K562 (cell line): Measurements from ENCODE around the gene CHRNA3.

Experiments
- ATF1 ChIP-seq, 2 experiments: fragments of 450-650 bp in 1 of 2; IDR thresholded peaks; 2 replicates each; pipeline ENCODE4 v1.6.1; 2016; ENCODE audit warnings: missing compliant biosample characterization in 1 of 2, missing genetic modification characterization in 1 of 2
- EZH2 ChIP-seq: IDR thresholded peaks from 2 replicates; pipeline ENCODE4 v1.6.1; 2012; ENCODE audit warnings: low read depth, mild to moderate bottlenecking, inconsistent platforms, low read length, borderline replicate concordance
- IRF2 ChIP-seq: sonication (generic); formaldehyde crosslinking; IDR thresholded peaks from 2 replicates; pipeline ENCODE4 v1.8.1; 2022; ENCODE audit warnings: mild to moderate bottlenecking, missing genetic modification reagents
- NCOA6 ChIP-seq: fragments of 450-650 bp; IDR thresholded peaks from 2 replicates; pipeline ENCODE4 v1.6.1; 2017; ENCODE audit warnings: mild to moderate bottlenecking
- POLR2AphosphoS5 ChIP-seq: IDR thresholded peaks from 2 replicates; pipeline ENCODE4 v1.6.1; 2011; ENCODE audit warnings: mild to moderate bottlenecking, low read depth, low read length, moderate library complexity; ENCODE audit not compliant: control insufficient read depth, insufficient read depth
- STAG1 ChIP-seq: sonication (generic); formaldehyde crosslinking; IDR thresholded peaks from 2 replicates; pipeline ENCODE4 v1.5.0; 2020; ENCODE audit warnings: missing genetic modification reagents, borderline replicate concordance
- TBP ChIP-seq: optimal IDR thresholded peaks from 2 replicates; pipeline ENCODE3; 2011; ENCODE audit warnings: low read depth, low read length, improper control_type of control experiment
- ZNF133 ChIP-seq: fragments of 250-450 bp; sonication (Bioruptor Pico); IDR thresholded peaks from 2 replicates; pipeline ENCODE4 v1.4.0; 2020; ENCODE audit warnings: mild to moderate bottlenecking
- ZNF707 ChIP-seq: fragments of 250-450 bp; sonication (Bioruptor Pico); conservative IDR thresholded peaks from 2 replicates; pipeline ENCODE4 v1.8.0; 2022; ENCODE audit warnings: inconsistent platforms, mild to moderate bottlenecking, moderate library complexity
- TF ChIP-seq, protein P1 (sequence below), 3 experiments: IDR thresholded peaks in 2 of 3; conservative IDR thresholded peaks in 1 of 3; 2 replicates each; pipeline ENCODE4 v1.5.1; 2011 to 2012; ENCODE audit warnings: low read length in 3 of 3, mild to moderate bottlenecking in 3 of 3, control low read depth in 2 of 3, improper control_type of control experiment in 1 of 3, inconsistent platforms in 1 of 3, low read depth in 1 of 3, mixed read lengths in 1 of 3, moderate library complexity in 1 of 3; ENCODE audit not compliant: insufficient read depth in 2 of 3

DNA sequence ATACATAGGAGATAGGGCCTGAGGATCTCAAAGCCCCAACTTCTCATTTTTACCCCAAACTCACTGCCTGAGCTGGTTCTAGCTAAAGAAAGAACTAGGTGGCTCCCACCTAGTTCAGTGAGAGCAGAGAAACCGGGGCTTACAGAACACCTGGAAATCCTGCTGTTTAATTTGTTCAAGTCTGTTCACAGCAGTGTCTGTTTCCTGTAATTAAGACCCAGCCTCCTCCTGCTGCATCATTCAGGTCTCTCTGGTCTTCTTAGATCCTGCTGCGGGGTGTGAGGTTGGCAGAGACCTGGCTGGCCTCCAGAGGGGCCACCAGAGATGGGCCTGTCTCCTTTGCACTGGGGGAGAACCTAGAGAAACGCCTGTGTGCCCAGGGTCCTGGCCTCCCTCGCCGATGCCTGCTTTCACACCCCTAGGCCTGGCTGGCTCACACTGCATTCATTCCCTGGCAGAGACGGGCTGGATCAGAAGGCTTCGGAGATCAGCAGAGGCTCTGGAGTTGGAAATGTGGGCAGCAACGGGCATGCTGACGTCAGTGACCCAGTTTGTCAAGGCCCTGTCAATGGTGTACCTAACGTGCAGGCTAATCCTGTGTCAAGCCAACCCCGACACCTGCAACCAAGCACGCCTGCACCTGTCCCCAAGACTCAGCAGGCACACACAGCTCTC, 4.9 kb upstream of the CHRNA3 start:
- no peak for TF ChIP-seq EZH2
- TF ChIP-seq IRF2, result no peak
- TF ChIP-seq POLR2AphosphoS5, result no peak
- TF ChIP-seq ZNF133, result no peak
- TF ChIP-seq ATF1 (CRISPR knock-in tag; IDR thresholded peaks at IDR 0.05), result no peak
- no peak for TF ChIP-seq ATF1 (tag; IDR thresholded peaks at IDR 0.05)
- no peak for TF ChIP-seq STAG1
- no peak for TF ChIP-seq TBP
- no peak for TF ChIP-seq NCOA6
- TF ChIP-seq ZNF707 (CRISPR knock-in tag), result no peak
- TF ChIP-seq, protein P1, sequence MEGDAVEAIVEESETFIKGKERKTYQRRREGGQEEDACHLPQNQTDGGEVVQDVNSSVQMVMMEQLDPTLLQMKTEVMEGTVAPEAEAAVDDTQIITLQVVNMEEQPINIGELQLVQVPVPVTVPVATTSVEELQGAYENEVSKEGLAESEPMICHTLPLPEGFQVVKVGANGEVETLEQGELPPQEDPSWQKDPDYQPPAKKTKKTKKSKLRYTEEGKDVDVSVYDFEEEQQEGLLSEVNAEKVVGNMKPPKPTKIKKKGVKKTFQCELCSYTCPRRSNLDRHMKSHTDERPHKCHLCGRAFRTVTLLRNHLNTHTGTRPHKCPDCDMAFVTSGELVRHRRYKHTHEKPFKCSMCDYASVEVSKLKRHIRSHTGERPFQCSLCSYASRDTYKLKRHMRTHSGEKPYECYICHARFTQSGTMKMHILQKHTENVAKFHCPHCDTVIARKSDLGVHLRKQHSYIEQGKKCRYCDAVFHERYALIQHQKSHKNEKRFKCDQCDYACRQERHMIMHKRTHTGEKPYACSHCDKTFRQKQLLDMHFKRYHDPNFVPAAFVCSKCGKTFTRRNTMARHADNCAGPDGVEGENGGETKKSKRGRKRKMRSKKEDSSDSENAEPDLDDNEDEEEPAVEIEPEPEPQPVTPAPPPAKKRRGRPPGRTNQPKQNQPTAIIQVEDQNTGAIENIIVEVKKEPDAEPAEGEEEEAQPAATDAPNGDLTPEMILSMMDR (IDR thresholded peaks at IDR 0.05 in 2 of 3, conservative IDR thresholded peaks at IDR 0.05 in 1 of 3; ENCODE audit: insufficient read depth in 2 of 3, low read depth in 1 of 3, low read length in 3 of 3), result no peak
